GM18517 (cell line): ENCODE data around the gene SBNO1.
"Not testable (repeated sequence)": the region's sequence is repeated elsewhere in the genome, so short reads cannot be mapped to it uniquely, and the experiment has no call there.

ENCODE experiments used
- ATAC-seq: cut with Tn5 transposase; IDR thresholded peaks from one replicate; pipeline ENCODE4 v1.9.1; 2021; ENCODE audit warnings: mild to moderate bottlenecking, moderate library complexity; ENCODE audit not compliant: unreplicated experiment

The SBNO1 gene

DNA sequence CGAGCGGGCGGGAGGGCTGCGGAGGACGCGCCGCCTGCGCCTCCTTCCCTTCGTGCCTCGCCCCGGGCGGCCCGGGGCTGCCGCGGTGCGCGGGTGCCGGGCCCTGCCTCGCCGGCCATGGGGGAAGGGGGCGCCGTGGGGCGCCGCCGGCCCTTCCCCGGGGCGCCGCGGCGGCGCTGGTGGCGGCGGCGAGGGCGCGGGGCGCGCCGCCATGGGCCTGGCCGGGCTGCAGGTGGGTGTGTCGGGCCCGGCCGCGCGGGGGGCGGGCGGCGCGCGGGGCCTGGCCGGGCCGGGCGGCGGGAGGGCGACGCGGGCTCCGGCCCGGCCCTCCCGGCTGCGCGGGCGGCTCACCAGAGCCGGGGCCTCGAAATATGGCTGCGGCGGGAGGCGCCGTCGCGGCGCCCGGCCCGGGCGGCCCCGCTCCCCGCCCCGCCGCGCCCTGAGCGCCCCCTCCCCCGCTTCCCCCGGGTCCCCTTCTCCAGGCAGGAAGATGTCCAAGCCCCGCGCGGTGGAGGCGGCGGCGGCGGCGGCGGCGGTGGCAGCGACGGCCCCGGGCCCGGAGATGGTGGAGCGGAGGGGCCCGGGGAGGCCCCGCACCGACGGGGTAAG is 24.4 kb upstream of the SBNO1 start:
- ATAC-seq = no peak

DNA sequence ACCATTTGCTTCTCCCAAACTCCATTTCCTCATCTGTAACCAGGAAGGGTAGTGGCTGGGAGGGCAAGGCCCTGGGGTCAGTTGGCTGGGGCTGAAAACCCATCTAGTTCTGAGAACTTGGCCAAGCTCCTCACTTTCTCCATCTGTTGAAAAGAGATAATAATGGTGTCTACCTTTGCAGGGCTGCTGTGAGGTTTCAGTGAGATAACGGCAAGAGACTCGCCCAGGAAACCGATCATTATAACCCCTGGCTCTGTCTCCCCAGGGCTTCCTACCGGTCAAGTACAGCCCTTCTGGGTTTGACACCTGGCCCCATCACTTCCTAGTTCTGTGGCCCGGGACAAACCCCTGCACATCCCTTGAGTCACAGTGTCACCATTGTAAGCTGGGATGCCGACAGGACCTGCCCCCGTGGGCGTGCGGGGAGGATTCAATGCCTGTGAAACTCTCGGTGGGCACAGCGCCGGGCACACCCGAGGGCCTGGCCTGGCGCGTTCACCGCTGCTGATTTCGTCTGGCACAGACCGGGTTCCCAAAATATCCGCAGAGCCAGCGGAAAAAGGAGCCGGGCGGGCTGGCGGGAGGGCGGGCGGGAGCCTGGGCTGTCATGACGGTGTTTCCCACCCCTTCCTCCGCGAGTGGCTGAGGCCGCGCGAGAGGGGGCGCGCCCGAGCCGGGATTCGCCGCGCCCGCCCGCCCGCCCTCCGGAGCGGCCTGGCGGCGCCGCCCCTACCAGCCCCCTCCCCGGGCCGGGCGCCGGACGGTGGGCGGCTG is 23.7 kb upstream of the SBNO1 start:
- ATAC-seq = no peak

GRCh38 chr12:123387508-123388176 is 23.0 kb upstream of the SBNO1 start:
- ATAC-seq = no peak

DNA sequence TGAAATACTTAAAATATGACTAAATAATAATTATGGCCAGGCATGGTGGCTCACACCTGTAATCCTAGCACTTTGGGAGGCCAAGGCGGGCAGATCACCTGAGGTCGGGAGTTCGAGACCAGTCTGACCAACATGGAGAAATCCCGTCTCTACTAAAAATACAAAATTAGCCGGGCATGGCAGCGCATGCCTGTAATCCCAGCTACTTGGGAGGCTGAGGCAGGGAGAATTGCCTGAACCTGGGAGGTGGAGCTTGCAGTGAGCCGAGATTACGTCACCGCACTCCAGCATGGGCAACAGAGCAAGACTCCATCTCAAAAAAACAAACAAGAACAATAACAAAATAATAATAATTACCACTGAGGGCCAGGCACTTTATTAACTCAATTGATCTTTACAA is 20.9 kb upstream of the SBNO1 start:
- ATAC-seq = not testable (repeated sequence)

- no peak for ATAC-seq
Observed at GRCh38 chr12:123384994-123385376, 20.3 kb upstream of the SBNO1 start.

GRCh38 chr12:123384318-123384993 is 19.8 kb upstream of the SBNO1 start:
- no peak for ATAC-seq

GRCh38 chr12:123382684-123383083 is 18.0 kb upstream of the SBNO1 start:
- no peak for ATAC-seq

- no peak for ATAC-seq
Observed at GRCh38 chr12:123379391-123379790, 14.7 kb upstream of the SBNO1 start.

- not testable (repeated sequence) for ATAC-seq
Observed at GRCh38 chr12:123372415-123372814, 7.8 kb upstream of the SBNO1 start.

- not testable (repeated sequence) for ATAC-seq
Observed at GRCh38 chr12:123371667-123372368, 7.2 kb upstream of the SBNO1 start.

GRCh38 chr12:123369229-123369628 is 4.6 kb upstream of the SBNO1 start:
- ATAC-seq = no peak

DNA sequence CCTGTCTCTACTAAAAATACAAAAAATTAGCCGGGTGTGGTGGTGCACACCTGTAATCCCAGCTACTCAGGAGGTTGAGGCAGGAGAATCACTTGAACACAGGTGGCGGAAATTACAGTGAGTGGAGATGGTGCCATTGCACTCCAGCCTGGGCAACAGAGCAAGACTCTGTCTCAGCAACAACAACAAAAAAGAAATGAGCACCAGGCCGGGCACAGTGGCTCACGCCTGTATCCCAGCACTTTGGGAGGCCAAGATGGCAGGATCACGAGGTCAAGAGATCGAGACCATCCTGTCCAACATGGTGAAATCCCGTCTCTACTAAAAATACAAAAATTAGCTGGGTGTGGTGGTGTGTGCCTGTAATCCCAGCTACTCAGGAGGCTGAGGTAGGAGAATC is 3.8 kb upstream of the SBNO1 start:
- ATAC-seq = not testable (repeated sequence)

DNA sequence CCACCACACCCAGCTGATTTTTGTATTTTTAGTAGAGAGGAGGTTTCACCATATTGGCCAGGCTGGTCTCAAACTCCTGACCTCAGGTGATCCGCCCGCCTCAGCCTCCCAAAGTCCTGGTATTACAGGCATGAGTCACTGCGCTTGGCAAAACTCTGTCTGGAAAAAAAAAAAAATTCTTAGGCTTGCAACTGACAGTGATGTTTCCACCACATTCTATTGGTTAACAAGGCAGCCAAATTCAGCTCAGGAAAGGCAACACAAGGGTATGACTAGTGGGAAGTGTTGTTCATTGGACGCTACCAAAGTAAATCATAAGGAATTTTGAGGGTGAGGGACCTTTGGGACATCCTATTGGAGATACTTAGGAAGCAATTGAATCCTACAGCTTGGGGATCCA is 2.9 kb upstream of the SBNO1 start:
- ATAC-seq = no peak

DNA sequence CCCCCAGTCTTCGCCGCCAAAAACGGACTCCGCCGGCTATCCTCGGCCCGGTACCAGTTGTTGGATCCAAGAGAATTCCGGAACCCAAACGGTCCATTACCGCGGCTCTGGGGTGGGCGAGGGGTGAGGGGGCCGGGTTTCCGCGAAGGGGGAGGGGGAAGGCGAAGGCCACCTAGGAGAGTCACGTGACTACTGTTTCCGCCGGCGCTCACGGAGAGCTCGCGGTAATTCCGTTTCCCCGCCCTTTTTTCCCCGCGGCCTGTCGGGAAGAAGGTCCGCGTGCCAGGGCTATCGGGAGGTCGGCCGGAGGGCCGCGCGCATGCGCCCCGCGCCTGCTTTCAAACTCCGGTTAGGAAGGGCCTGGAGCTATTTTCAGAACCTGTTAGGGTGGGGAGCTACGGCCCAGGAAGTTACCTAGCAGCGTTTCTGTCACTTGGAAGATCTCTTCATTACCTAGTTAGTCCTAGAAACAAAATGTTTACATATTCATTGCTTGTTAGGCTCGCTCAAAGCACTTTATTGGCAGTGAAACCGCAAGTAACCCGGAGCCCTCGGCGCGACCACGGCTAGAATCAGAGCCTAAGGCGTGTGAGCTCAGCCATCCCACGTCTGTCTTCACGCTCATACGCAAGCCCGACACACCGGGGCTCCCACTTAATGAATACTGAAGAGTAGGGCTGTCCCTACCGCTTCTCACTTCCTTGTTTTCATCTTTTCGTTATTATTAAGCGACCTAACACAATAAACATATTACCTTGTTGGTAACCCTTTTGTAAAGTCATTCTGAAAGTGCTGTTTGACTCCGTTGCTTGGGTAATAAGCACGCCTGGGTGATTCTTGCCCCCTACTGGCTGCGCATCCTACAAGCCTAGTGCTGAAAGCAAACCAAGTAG is 624 bp upstream of the SBNO1 start:
- ATAC-seq = peak; percentile 74

DNA sequence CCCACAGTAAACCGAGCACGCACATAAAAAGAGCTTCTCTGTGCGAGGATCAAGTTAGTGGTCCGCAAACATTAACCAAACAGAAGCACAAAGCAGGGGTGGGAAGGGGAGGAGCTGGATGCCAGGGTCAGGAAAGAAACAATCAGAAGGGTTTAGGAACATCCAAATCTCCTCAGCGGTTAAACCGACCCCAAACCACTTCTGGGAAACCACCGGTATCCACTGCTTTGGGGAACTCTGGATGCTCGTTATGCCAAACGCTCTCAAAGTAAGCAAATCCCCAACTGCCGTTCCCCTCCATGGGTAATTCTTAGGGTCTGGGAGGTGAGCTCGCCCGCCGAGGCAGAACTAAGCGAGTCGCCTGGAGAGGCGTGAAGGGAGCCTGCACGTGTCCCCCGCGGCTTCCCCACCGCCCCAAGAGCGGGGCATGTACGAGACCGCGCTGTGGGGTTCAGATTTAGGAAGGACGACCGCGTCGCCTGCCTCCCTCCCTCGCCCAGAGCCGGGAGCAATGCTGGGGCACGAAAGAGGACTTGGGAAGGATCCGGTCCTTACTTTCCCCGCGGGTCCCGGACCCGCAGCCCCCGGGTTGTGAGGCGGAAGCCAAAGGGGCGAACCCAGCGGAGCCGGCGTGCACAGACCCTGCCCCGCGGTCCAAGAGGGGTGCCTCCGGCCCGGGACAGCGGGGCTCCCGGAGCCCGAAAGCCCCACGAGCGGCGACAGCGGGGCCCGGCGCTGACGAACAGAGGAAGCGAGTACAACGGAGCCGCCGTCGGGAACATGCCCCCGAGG is 711 bp downstream of the SBNO1 start:
- no peak for ATAC-seq

DNA sequence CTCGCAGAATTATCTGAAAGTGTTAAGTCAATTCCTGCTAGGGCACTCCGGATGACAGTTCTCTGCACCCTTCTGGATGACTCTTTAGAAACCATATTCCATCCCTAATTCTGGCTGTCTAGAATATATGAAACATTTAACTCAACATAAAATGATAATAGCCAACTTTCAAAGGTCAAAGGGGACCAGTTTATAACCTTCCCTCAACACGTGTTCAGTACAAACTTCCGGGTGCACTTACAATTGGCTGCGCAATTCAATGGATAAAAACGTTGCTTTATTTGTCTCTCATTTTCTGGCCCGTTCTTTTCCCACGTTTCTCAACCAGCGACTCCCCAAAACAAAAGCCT is 1.3 kb downstream of the SBNO1 start:
- ATAC-seq = no peak

DNA sequence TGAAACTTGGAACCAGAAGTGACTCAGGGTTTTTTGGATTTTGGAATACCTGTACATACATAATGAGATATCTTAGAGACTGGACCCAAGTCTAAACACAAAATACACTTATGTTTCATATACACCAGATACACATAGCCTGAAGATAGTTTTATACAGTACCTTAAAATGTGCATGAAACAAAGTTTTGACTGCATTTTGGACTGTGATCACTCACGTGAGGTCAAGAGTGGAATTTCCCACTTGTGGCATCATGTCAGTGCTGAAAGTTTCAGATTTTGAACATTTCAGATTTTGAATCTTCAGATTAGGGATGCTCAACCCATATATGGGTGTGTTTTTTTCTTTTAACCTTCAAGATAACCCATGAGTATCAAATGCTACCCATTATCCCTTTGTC is 6.6 kb downstream of the SBNO1 start:
- ATAC-seq = no peak

DNA sequence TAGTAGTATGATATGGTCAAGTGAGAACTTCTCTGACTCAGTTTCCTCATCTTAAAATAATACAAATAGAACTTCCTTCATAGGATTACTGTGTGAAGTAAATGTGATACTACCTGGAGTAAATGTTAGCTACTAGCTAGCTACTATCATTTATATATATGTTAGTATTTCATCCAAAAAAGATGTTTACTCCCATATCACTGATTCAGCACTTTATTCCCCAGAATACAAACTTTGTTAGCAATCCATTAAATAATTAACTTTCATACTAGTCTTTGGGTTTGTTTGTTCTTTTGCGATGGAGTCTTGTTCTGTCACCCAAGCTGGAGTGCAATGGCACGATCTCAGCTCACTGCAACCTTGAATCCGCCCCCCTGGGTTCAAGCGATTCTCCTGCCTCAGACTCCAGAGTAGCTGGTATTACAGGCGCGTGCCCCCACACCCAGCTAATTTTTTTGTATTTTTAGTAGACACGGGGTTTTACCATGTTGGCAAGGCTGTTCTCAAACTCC is 8.4 kb downstream of the SBNO1 start:
- no peak for ATAC-seq

DNA sequence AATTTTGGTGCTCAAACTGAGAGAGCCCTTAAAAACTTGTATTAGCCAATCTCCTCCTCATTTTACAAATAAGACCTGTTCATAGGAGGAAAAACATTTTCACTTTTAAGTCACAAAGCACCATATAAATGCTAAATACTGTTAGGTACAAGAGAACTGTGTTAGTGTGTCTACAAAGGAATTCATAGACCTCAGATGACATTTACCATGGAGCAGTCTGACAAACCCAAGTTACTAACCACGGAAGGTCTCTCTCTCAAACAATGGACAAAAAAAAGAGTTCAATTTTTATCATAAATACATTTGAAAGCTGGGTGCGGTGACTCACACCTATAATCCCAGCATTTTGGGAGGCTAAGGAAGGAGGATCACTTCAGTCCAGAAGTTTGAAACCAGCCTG is 10.0 kb downstream of the SBNO1 start:
- ATAC-seq = no peak
